Measurements from ENCODE around the gene YARS1. TPM values are rescaled to one million over a fixed set of nuclear protein-coding genes. Genes with fewer than 3 reads are reported as not detected.
A peak's percentile ranks its signal among the peaks of the same experiment; 100 is the strongest.

YARS1 gene
- total RNA-seq, result 100 to 1,000 TPM in 3 of 6 donors, 10 to 100 TPM in 3; 82.1 to 110 (median 95.1) TPM

DNA sequence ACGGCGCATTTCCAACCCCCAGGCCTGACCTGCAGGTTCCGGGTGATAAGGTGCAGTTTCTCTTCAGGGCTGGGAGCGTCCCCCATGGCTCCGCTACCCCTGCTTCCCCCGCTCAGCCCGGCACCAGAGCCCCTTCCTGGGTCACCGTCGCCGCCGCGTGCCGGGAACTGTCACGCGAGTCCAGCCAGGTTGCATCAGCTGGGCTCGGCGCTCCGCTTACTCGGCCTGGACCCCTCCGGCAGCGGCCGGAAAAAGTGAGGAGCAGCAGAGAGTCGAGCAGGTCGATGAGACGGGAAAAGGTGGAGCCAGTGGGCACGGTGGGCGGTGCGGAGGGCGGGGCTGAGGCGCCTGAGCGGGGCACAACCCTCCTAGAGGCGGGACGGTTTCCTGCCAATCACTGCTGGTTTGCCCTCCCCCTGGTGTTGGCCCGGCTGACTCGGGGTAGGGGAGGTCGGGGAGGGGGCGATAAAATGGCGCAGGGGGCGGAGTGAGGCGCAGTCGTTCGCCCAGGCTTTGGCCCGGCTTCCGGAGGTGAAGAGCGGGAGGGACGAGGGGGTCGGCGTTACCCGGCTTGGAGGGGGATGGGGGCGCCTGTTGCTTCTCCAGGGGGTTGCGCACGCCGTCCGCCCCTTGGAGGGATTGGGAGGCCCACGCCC lies at the start of gene YARS1, which contains the start of gene S100PBP:
Gene YARS1, minus strand, starts transcription at position 200 of the 656 bp plus-strand sequence. Its CDS starts 114 bp downstream, at position 86.
Gene S100PBP, plus strand, starts transcription at position 495 of the 656 bp plus-strand sequence. CDS start 8,447 bp downstream, outside the sequence.
- Histone ChIP-seq H3K4me1 (peaks cover 35 to 57% (median 42%) of the 10 kb centered on the region in 4 donors), H3K27me3 (no peaks in the 10 kb centered on the region), H3K4me3 (peak within 1 kb of the TSS; percentile 63 to 98 (median 89)), H3K27ac (peak within 1 kb of the TSS; percentile 92 to 99 (median 96)), H3K9me3 (no peaks in the 10 kb centered on the region), H3K36me3 (peaks cover 0 to 4% (median 0%) of the 10 kb centered on the region in 4 donors)
- TF ChIP-seq POLR2A (IDR thresholded peaks at IDR 0.05), result peak; percentile 50 to 83 (median 66)
- TF ChIP-seq, protein P1, sequence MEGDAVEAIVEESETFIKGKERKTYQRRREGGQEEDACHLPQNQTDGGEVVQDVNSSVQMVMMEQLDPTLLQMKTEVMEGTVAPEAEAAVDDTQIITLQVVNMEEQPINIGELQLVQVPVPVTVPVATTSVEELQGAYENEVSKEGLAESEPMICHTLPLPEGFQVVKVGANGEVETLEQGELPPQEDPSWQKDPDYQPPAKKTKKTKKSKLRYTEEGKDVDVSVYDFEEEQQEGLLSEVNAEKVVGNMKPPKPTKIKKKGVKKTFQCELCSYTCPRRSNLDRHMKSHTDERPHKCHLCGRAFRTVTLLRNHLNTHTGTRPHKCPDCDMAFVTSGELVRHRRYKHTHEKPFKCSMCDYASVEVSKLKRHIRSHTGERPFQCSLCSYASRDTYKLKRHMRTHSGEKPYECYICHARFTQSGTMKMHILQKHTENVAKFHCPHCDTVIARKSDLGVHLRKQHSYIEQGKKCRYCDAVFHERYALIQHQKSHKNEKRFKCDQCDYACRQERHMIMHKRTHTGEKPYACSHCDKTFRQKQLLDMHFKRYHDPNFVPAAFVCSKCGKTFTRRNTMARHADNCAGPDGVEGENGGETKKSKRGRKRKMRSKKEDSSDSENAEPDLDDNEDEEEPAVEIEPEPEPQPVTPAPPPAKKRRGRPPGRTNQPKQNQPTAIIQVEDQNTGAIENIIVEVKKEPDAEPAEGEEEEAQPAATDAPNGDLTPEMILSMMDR (IDR thresholded peaks at IDR 0.05), result peak; percentile 10 to 57 (median 42)
- TF ChIP-seq EP300 (IDR thresholded peaks at IDR 0.05), result peak in 1 of 4 donors; percentile 88
- peak; percentile 89 to 99 for TF ChIP-seq POLR2AphosphoS5 (IDR thresholded peaks at IDR 0.05)
- 0 to 1% methylated on average over 4 to 42 of the region's 55 CpGs for WGBS, 2 donors
- ATAC-seq (ENCODE audit: low FRiP score in 2 of 2), result peak; percentile 99 to 100
- peak; percentile 100 for DNase-seq

- Histone ChIP-seq H3K27me3 (peaks cover 0 to 7% (median 4%) of the 10 kb centered on the region in 4 donors), H3K9me3 (no peaks in the 10 kb centered on the region), H3K36me3 (peaks cover 0 to 8% (median 2%) of the 10 kb centered on the region in 4 donors), H3K4me1 (peaks cover 6 to 12% (median 8%) of the 10 kb centered on the region in 4 donors), H3K27ac (no peak overlapping the region), H3K4me3 (no peak overlapping the region)
- TF ChIP-seq EP300 (IDR thresholded peaks at IDR 0.05) (no peak), POLR2A (IDR thresholded peaks at IDR 0.05) (no peak), POLR2AphosphoS5 (IDR thresholded peaks at IDR 0.05) (no peak)
- TF ChIP-seq, protein P1 (IDR thresholded peaks at IDR 0.05), result no peak
- no peak for ATAC-seq (ENCODE audit: low FRiP score in 2 of 2)
- DNase-seq, result no peak
- 40 to 63% methylated on average over 3 of the region's 3 CpGs for WGBS, 2 donors
These were observed 48.7 kb upstream of the YARS1 start for GRCh38 chr1:32865639-32866405.

GRCh38 chr1:32864375-32865019 lies 47.3 kb upstream of the YARS1 start:
- Histone ChIP-seq H3K9me3 (no peaks in the 10 kb centered on the region), H3K36me3 (peaks cover 0 to 19% (median 2%) of the 10 kb centered on the region in 4 donors), H3K27ac (no peak overlapping the region), H3K4me1 (peaks cover 0 to 6% (median 2%) of the 10 kb centered on the region in 4 donors), H3K4me3 (no peak overlapping the region), H3K27me3 (no peaks in the 10 kb centered on the region)
- no peak for DNase-seq
- no peak for ATAC-seq (ENCODE audit: low FRiP score in 2 of 2)
- TF ChIP-seq, protein P1 (IDR thresholded peaks at IDR 0.05), result no peak
- TF ChIP-seq POLR2AphosphoS5 (IDR thresholded peaks at IDR 0.05) (no peak), EP300 (IDR thresholded peaks at IDR 0.05) (no peak), POLR2A (IDR thresholded peaks at IDR 0.05) (no peak)
- WGBS, 2 donors, result 94 to 95% methylated on average over 8 of the region's 8 CpGs

GRCh38 chr1:32863881-32864245 lies 46.7 kb upstream of the YARS1 start:
- ATAC-seq (ENCODE audit: low FRiP score in 2 of 2) (no peak), DNase-seq (no peak)
- peaks cover 0 to 6% (median 2%) of the 10 kb centered on the region in 4 donors for H3K4me1 ChIP-seq
- TF ChIP-seq POLR2A (IDR thresholded peaks at IDR 0.05) (no peak), POLR2AphosphoS5 (IDR thresholded peaks at IDR 0.05) (no peak), EP300 (IDR thresholded peaks at IDR 0.05) (no peak)
- TF ChIP-seq, protein P1 (IDR thresholded peaks at IDR 0.05), result no peak
- H3K36me3 ChIP-seq, result peaks cover 0 to 24% (median 2%) of the 10 kb centered on the region in 4 donors
- H3K9me3 ChIP-seq, result no peaks in the 10 kb centered on the region
- H3K27ac ChIP-seq, result no peak overlapping the region
- no peak overlapping the region for H3K4me3 ChIP-seq
- no peaks in the 10 kb centered on the region for H3K27me3 ChIP-seq
- 92 to 94% methylated on average over 1 of the region's 1 CpG for WGBS, 2 donors
